Liver (tissue), 9 donors: ENCODE results near the gene PAN2. TPM values are rescaled to one million over a fixed set of nuclear protein-coding genes. Genes with fewer than 3 reads are reported as not detected.

Experiments
- DNase-seq: peaks from one replicate; pipeline ENCODE4 v3.0.0-alpha.2; 2017; ENCODE audit warnings: low spot score
- H3K27ac ChIP-seq, 2 donors: one replicate each; pipeline ENCODE4 v1.7.0; 2013; ENCODE audit warnings: inconsistent platforms in 2 of 2, low read length in 2 of 2, control low read depth in 1 of 2, low read depth in 1 of 2, mild to moderate bottlenecking in 1 of 2
- H3K27me3 ChIP-seq, 4 donors: one replicate each; pipeline versions ENCODE4 v1.6.1 to v1.7.0; 2013; ENCODE audit warnings: low read length in 3 of 4, inconsistent platforms in 1 of 4, mild to moderate bottlenecking in 1 of 4, moderate library complexity in 1 of 4; ENCODE audit not compliant: control insufficient read depth in 4 of 4, insufficient read depth in 4 of 4
- H3K36me3 ChIP-seq, 4 donors: one replicate each; pipeline versions ENCODE4 v1.6.1 to v1.7.0; 2013; ENCODE audit warnings: low read length in 3 of 4, mild to moderate bottlenecking in 3 of 4, low read depth in 1 of 4, moderate library complexity in 1 of 4; ENCODE audit not compliant: control insufficient read depth in 4 of 4, insufficient read depth in 3 of 4
- H3K4me1 ChIP-seq, 4 donors: one replicate each; pipeline versions ENCODE4 v1.6.1 to v1.7.0; 2013; ENCODE audit warnings: low read length in 3 of 4, mild to moderate bottlenecking in 3 of 4, moderate library complexity in 1 of 4; ENCODE audit not compliant: control insufficient read depth in 4 of 4, insufficient read depth in 4 of 4
- H3K4me3 ChIP-seq, 3 donors: one replicate each; pipeline versions ENCODE4 v1.6.1 to v1.7.0; 2013; ENCODE audit warnings: low read length in 3 of 3, control low read depth in 1 of 3, low read depth in 1 of 3, mild to moderate bottlenecking in 1 of 3
- H3K9ac ChIP-seq, 2 donors: one replicate each; pipeline ENCODE4 v1.7.0; 2013; ENCODE audit warnings: low read length in 2 of 2, mild to moderate bottlenecking in 2 of 2, moderate library complexity in 2 of 2, control low read depth in 1 of 2, low read depth in 1 of 2
- H3K9me3 ChIP-seq, 4 donors: one replicate each; pipeline versions ENCODE4 v1.6.1 to v1.7.0; 2013; ENCODE audit warnings: low read length in 3 of 4; ENCODE audit not compliant: control insufficient read depth in 4 of 4
- ATF3 ChIP-seq: IDR thresholded peaks from 2 replicates; pipeline ENCODE4 v1.6.1; 2016; ENCODE audit warnings: antibody characterized with exemption
- CTCF ChIP-seq: fragments of 150-350 bp; IDR thresholded peaks from 2 replicates; pipeline ENCODE4 v1.5.1; 2017; ENCODE audit warnings: improper control_type of control experiment, low read depth, low read length; ENCODE audit not compliant: missing input control
- EGR1 ChIP-seq, 2 donors: IDR thresholded peaks; 2 replicates each; pipeline ENCODE4 v1.6.1; 2016 to 2018; ENCODE audit warnings: antibody characterized with exemption in 2 of 2, low read depth in 2 of 2
- FOXA1 ChIP-seq: IDR thresholded peaks from 2 replicates; pipeline ENCODE4 v1.6.1; 2016; ENCODE audit warnings: antibody characterized with exemption
- FOXA2 ChIP-seq: IDR thresholded peaks from 2 replicates; pipeline ENCODE4 v1.6.1; 2016; ENCODE audit warnings: antibody characterized with exemption
- HNF4A ChIP-seq, 2 donors: conservative IDR thresholded peaks; 2 replicates each; pipeline ENCODE4 v1.6.1; 2016; ENCODE audit warnings: antibody characterized with exemption in 2 of 2, mild to moderate bottlenecking in 2 of 2
- JUND ChIP-seq, 2 donors: IDR thresholded peaks; 2 replicates each; pipeline ENCODE4 v1.6.1; 2016; ENCODE audit warnings: antibody characterized with exemption in 2 of 2
- MAX ChIP-seq: IDR thresholded peaks from 2 replicates; pipeline ENCODE4 v1.6.1; 2016; ENCODE audit warnings: antibody characterized with exemption
- NR2F2 ChIP-seq: IDR thresholded peaks from 2 replicates; pipeline ENCODE4 v1.6.1; 2016; ENCODE audit warnings: antibody characterized with exemption
- RAD21 ChIP-seq, 2 donors: IDR thresholded peaks; 2 replicates each; pipeline ENCODE4 v1.6.1; 2016; ENCODE audit warnings: antibody characterized with exemption in 2 of 2, mild to moderate bottlenecking in 2 of 2
- REST ChIP-seq: IDR thresholded peaks from 2 replicates; pipeline ENCODE4 v1.6.1; 2016; ENCODE audit warnings: antibody characterized with exemption, mild to moderate bottlenecking
- TAF1 ChIP-seq: conservative IDR thresholded peaks from 2 replicates; pipeline ENCODE4 v1.6.1; 2016; ENCODE audit warnings: antibody characterized with exemption, mild to moderate bottlenecking
- YY1 ChIP-seq: IDR thresholded peaks from 2 replicates; pipeline ENCODE4 v1.6.1; 2016; ENCODE audit warnings: antibody characterized with exemption, mild to moderate bottlenecking
- ZBTB33 ChIP-seq: IDR thresholded peaks from 2 replicates; pipeline ENCODE4 v1.6.1; 2016; ENCODE audit warnings: antibody characterized with exemption
- WGBS: extraction: QIAGEN DNeasy Blood & Tissue Kit; methylation state at CpG from one replicate; pipeline ENCODE4 v1.1.7; 2013; 5-methylcytosine and 5-hydroxymethylcytosine counted together
- polyA plus RNA-seq, 2 donors: library from polyadenylated mRNA; stranded (reverse) in 1 of 2; unstranded in 1 of 2; fragments of 200-250 nt in 1 of 2; fragments of >200 nt in 1 of 2; fragmentation: Nextera tagmentation in 1 of 2; extraction: Ambion mirVana in 1 of 2; gene quantifications; one replicate each; pipeline versions ENCODE4 v1.2.1 to v1.2.3, GENCODE V29; 2013 to 2015
- total RNA-seq, 2 donors: library from RNA; depleted of rRNA; stranded (reverse); fragments of >200 nt; gene quantifications; one replicate each; pipeline ENCODE4 v1.2.3, GENCODE V29; 2014
- donor health status: healthy.
- donor health status: healthy.
- donor health status: healthy.
- donor health status: healthy.
- donor health status: healthy.

The PAN2 gene
- total and polyA plus RNA-seq, 4 donors, result 20.5 to 92.4 (median 27.7) TPM

- no peaks in the 10 kb centered on the region for H3K9me3 ChIP-seq
- peaks cover 0 to 1% (median 0%) of the 10 kb centered on the region in 4 donors for H3K4me1 ChIP-seq
- TF ChIP-seq CTCF (no peak), ZBTB33 (no peak), REST (no peak), FOXA2 (no peak), RAD21 (IDR thresholded peaks at IDR 0.05) (no peak), TAF1 (no peak), MAX (no peak), HNF4A (conservative IDR thresholded peaks at IDR 0.05) (no peak), JUND (IDR thresholded peaks at IDR 0.05) (no peak), NR2F2 (no peak), EGR1 (IDR thresholded peaks at IDR 0.05; ENCODE audit: low read depth in 2 of 2) (no peak)
- no peaks in the 10 kb centered on the region for H3K27me3 ChIP-seq
- 84% methylated on average over 7 of the region's 7 CpGs for WGBS
- H3K27ac ChIP-seq, result no peak overlapping the region
- H3K9ac ChIP-seq, result no peak overlapping the region
- H3K36me3 ChIP-seq, result no peaks in the 10 kb centered on the region
- no peak for DNase-seq
- no peak overlapping the region for H3K4me3 ChIP-seq
Observed at GRCh38 chr12:56374726-56375597, 41.2 kb upstream of the PAN2 start.

- no peaks in the 10 kb centered on the region for H3K9me3 ChIP-seq
- H3K27me3 ChIP-seq, result no peaks in the 10 kb centered on the region
- no peak for DNase-seq
- H3K27ac ChIP-seq, result no peak overlapping the region
- WGBS, result 100% methylated on average over 1 of the region's 1 CpG
- no peak overlapping the region for H3K9ac ChIP-seq
- no peak overlapping the region for H3K4me3 ChIP-seq
- H3K36me3 ChIP-seq, result no peaks in the 10 kb centered on the region
- H3K4me1 ChIP-seq, result peaks cover 0 to 1% (median 0%) of the 10 kb centered on the region in 4 donors
- TF ChIP-seq HNF4A (conservative IDR thresholded peaks at IDR 0.05), result no peak
- TF ChIP-seq FOXA2, result no peak
- TF ChIP-seq TAF1, result no peak
- TF ChIP-seq ATF3, result no peak
- no peak for TF ChIP-seq CTCF
- TF ChIP-seq FOXA1, result no peak
- no peak for TF ChIP-seq YY1
- TF ChIP-seq NR2F2, result no peak
- TF ChIP-seq REST, result no peak
- TF ChIP-seq EGR1 (IDR thresholded peaks at IDR 0.05; ENCODE audit: low read depth in 2 of 2), result no peak
Observed at GRCh38 chr12:56373515-56373914, 39.7 kb upstream of the PAN2 start.
